NCI-H1105 (cell line): ENCODE data around the gene LYPD5.

Source experiments
- DNase-seq: peaks from one replicate; lab custom pipeline; 2025; lab: John Stamatoyannopoulos, UW

Gene LYPD5

DNA sequence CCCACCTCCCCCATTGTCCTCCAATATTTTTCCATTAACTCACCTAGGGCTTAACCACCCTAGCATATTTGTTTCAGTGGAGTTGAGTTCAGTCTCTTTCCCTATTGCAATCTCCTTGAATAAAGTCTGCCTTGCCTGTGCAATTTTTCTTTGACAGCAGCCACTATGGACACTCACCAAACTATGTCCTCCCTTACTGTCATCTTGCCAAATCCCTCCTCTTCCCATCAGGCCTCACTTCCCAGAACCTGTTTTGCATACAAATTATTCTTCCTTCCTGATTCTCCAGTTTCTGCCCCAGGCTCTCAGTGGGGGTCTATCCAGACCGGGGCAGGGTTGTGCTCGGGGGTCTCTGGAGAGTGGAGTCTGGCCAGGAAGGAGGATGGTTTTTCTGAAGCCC is 2.2 kb upstream of the LYPD5 start:
- DNase-seq, result no peak

DNA sequence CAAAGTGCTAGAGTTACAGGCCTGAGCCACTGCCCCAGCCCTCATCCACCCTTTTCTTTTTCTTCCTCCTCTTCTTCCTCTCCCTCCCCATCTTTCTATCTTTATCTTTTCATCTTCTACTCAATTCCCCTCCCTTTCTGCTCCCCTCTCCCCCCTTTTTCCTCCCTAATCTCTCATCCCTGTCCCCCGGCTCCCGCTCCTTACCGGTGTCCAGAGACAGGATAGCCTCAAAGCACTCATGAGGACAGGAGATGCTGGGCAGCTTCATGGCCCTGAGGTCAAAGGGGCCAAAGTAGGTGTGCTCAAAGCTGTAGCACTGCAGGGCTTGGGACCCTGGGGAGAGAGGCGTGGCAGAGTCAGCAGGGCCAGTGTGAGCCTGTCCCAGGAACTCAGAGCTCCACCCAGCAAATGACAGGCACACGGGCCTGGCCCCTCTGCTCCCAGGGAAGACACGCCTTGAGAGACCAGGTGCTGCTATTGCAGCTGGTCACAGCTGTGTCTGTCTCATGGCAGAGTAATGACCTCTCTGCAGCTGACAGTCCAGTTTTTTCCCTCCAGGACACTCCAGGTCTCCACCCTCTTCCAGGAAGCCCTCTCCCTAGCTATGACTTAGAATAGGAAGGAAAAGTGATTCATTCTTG is 2.6 kb downstream of the LYPD5 start:
- no peak for DNase-seq

- no peak for DNase-seq
Measured at GRCh38 chr19:43798546-43799409, 3.5 kb downstream of the LYPD5 start.

DNA sequence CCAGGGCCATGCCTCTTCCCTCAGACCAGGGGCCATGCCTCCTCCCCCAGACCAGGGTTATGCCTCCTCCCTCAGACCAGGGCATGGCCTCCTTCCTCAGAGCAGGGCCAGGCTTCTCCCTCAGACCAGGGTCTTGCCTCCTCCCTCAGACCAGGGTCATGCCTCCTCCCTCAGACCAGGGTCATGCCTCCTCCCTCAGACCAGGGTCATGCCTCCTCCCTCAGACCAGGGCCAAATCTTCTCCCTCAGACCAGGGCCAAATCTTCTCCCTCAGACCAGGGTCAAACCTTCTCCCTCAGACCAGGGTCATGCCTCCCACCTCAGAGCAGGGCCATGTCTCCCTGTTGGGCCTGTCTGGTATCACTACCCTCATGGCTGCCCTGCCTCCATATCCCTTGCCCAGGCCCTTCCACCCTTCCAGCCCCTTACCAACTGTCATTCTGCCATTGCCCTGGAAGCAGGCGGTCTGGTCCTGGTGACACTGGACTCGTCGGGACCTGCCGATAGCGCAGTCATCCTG is 4.2 kb downstream of the LYPD5 start:
- no peak for DNase-seq

DNA sequence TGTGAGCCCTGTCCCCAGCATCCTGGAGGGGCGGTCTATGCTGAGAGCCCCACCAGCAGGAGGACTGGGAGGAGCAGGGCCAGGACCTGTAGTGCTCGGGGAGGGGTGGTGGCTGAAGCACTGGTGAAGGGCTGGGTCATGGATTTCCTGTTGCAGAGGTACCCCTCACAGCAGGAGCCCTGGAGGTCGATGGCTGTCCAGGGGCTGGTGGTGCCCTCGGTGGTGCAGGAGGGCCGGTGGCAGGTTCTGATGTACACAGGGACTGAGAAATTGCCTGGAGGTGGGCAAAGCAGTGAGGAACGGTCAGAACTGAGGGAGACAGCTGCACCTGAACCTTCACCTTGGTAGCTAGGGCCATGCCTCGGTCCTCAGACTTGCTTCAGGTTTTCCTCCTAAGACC is 4.7 kb downstream of the LYPD5 start:
- DNase-seq, result no peak

- DNase-seq, result no peak
Measured at GRCh38 chr19:43797118-43797517, 5.1 kb downstream of the LYPD5 start.

DNA sequence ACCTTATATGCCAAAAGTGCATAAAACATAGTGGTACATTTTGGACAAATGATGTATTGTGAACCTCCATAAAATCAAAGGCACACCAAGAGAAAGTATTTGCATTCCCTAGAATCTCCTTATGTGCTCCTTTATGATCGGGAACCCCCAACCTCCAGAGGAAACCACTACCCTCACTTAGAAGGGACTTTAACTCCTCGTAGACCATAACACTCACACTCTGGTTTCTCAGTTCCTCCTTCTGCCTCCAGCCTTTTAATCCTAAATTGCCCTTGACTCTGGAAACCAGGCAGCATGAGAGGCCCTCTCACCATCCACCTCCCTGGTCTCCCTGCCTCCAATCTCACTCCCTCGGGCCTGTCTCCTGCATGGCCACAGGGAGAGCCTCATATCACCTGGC is 11.7 kb downstream of the LYPD5 start:
- no peak for DNase-seq

DNA sequence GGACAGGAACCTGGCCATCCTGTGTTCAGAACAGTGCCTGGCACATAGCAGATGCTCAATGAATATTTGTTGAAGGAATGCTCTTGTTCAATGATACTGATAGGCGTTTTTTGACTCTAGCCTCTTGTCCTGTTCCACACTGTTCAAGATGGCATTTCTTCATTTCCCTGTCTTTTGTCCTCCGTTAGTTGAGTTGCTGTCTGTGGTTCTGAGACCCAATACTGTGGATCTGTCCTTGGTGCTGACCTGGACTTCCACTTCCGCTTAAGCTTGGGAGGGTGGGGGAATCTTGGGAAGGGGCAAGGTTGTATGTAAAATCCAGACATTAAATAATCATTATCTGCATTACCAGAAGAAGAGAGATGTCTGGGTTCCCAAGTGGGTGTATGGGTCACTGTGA is 13.2 kb downstream of the LYPD5 start:
- no peak for DNase-seq

DNA sequence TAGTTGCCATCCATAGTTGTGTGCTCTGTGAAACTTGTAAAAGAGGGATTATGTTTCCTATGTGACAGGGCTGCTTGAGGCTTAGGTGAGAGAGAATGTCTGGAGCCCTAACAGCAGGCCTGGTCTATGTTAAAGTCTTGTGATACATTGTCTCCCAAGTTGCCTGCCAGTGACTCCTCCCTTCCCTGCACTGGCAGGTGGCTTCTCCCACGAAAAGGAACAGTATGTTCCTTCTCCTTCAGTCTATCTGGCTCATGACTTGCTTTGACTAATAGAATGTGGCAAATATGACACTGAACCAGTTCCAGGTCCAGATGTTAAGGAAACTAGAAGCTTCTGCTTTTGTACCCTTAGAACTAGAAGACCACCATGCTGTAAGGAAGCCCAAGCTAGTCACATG is 15.6 kb downstream of the LYPD5 start:
- DNase-seq, result no peak

DNA sequence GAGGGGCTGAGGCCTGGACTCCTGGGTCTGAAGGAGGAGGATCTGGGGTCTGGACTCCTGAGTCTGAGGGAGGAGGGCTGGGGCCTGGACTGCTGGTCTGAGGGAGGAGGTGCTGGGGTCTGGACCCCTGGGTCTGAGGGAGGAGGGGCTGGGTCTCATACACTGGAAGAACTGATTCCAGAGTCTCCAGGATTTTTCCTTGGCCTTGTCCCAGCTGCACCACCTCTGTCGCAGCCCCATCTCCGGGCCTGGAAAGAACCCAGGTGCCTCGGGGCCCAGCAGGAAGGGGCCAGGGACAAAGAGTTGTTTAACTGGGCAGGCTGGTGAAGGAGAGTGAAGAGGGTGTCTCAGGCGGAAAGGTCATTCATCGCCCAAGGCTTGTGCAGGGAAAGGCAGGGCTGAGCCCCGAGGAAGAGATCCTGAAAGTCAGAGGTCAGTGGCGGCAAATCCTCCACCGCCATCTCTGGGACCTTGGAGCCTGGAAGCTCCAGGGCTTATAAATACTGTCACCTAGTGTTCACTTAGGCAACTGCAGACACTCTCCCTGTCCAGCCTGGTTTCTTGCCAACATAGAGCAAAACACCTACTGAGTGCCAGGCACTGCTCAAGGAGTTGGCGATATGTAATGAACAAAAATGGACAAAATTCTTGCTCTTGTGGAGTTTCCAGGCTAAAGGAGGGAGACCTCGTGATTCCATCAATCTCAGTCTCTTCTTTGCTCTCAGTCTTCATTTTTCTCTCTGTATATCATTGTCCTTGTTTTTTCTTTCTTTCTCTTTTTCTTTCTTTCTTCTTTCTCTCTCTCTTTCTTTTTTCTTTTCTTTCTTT is 17.1 kb downstream of the LYPD5 start:
- DNase-seq, result peak; percentile 64

- no peak for DNase-seq
Measured at GRCh38 chr19:43784241-43784980, 17.8 kb downstream of the LYPD5 start.

DNA sequence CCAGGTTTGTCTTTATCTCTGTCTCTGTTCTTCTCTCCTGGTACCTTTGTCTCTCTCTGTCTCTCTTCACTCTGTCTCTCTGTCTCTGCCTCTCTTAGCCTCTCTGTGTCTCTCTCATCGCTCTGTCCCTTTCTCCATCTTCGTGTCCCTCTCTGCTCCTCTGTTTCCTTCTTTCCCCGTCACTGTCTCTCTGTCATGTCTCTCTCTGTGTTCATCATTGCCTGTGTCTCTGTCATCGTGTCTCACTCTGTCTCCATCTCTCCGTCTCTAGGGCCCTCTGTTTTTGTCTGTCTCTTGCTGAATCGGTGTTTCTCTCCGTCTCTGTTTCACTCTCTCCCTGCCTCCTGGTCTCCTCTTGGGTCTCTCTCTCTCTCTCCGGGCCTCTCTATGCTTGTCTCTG is 18.6 kb downstream of the LYPD5 start:
- no peak for DNase-seq

DNA sequence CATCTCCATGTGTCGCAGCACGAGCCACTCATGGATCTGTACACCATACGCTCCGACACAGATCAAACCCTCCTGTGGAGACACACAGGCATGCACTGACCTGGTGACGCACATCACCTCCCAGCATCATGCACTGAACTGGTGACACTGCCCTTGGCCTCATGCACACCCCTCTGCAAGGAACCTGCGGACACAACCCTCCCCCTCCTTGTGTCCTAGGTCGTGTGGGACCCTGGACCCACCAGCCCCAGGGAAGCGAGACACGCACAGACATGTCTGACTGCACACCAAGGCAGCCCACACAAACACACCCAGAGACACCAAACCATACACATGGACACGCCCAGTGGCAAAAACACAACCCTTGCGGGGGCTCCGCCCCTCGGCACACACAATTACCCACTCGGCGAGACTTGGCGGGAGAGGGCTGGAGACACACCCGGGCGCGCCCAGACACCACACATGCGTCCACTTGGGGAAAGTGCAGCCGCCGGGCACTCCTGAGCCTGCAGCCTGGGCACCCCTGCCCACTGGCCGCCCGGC is 19.5 kb downstream of the LYPD5 start:
- DNase-seq, result no peak

DNA sequence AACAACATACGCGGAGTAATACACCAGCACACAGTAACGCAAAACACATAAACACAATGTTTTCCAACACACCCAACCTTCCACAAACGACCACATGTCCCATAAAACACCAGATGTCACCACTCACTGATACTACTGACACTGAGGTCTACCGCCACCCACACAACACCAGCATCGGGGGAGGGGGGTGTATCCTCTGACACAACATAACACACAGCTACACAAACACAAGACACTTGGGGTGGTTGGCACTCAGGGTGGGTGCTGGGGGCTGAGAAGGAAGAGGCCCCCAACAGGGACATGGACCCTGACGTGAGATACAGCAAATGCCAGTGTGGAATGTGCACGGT is 20.0 kb downstream of the LYPD5 start:
- DNase-seq, result no peak

DNA sequence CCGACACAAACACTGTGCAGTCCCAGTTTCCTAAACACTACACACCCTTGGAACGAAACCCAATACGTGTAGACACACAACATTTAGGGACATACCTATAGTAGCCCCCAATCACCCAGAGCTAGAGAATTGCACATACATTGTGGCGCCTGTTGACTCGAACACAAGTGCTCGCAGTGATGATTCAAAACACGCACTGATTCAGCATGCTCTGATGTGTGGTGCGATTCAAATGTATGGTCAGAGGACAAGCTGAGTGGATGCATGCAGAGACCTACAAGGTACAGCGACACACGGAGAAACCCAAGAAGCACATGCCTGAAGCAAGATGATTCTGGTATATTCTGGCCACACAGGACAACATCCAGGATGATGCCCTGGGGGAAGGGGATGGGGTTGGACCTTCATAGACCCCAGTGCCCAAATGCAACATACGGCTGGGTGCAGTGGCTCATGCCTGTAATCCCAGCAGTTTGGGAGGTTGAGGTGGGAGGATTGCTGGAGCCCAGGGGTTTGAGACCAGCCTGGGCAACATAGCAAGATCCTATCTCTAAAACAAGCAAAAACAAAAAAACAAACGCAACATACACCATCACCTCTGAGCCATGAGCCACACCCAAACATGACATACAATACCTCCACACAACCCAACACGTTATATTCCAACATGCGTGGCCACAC is 20.5 kb downstream of the LYPD5 start:
- no peak for DNase-seq

DNA sequence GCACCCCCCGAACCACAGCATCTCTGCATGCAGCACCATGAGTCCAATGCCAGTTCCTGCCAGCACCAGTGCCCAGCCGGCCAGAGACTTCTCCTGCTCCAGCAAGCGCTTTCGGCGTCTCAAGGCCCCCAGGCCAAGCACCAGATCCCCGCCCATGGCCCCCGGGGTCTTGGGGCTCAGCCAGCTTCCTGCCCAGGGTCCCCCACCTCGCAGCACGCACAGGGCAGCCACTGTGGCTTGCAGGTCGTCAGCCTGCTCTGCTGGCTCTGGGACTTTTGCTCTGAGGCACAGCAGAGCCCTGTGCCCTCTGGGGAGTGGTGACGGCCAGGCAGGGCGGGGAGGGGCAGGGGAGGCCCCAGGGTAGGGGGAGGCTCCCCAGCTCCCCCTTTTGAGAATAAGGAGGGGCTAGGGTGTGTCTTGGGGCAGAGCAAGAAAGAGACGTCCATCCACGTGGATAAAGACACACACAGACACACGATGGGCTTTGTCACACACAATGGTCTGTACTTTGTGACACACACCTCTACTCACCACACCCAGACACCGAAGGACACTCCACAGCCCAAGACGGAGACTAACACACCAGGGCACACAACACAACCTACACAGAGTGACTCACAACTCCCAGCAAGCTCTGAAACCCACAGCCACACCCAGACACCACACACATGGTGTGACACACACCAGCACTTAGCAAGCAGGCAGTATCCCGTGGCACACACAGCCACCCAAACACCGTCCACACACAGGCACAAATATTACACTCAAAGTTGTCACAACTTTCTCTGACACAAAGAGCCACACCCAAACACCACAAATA is 21.3 kb downstream of the LYPD5 start, which contains the start of gene KCNN4:
TSS of gene KCNN4 (minus strand) at position 268 of the 820 bp plus-strand sequence. CDS start at position 156, 112 bp downstream.
- no peak for DNase-seq

DNA sequence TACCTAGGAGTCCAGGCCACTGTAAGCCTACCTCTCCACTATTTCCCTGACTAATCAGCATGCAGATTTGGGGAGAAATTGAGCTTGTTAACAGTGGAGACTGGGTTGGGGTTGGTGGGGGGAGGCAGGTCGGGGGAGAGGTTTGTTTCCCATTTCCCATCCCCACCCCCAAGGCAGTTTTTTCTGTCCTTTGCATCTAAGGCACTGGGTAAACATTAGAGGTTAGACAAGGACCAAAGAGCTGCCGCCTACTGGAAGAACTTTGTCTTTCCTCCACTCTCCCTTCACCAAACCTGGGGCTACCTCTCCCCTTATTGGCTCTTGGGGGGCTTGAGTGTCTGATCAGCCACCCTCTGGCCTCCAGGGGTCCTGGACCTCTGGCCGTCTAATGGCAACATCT is 22.4 kb downstream of the LYPD5 start:
- DNase-seq, result no peak

GRCh38 chr19:43779147-43779819 is 23.0 kb downstream of the LYPD5 start:
- no peak for DNase-seq

DNA sequence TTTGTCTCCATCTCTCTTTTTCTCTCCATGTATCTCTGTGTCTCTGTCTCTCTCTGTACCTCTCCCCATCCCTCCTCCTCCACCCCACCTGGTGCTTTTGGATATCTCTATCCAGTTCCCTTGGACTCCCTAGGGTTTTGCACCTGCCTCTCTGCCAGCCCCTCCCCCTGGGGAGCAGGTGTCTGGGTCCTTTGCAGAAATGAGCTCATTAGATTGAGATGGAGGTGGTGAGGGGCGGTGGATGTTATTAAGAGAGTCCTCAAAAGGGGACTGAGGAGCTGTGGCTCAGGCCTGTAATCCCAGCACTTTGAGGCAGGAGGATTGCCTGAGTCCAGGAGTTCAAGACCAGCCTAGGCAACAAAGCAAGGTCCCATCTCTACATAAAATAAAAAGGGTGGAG is 23.6 kb downstream of the LYPD5 start:
- DNase-seq, result peak; percentile 82
